OCI-LY3 (cell line): ENCODE results near the gene CCIN.

Experiments
- H2AFZ ChIP-seq: fragments of 200-600, 300-600 bp; shearing (Covaris generic); 2 replicates; pipeline ENCODE4 v1.6.0; 2014; ENCODE audit warnings: antibody characterized with exemption, low read depth, low read length
- H3K27ac ChIP-seq: fragments of 200-600, 300-600 bp; sonication (generic); 2 replicates; pipeline ENCODE4 v1.5.1; 2014; ENCODE audit warnings: mild to moderate bottlenecking, low read length, moderate library complexity, mixed read lengths
- H3K27me3 ChIP-seq: fragments of 200-600, 300-600 bp; sonication (generic); 2 replicates; pipeline ENCODE4 v1.6.1; 2014; ENCODE audit warnings: low read depth, low read length, mixed read lengths
- H3K36me3 ChIP-seq: fragments of 200-600, 300-600 bp; sonication (generic); replicated peaks from 2 replicates; pipeline ENCODE3; 2014; ENCODE audit warnings: low read depth, low read length, mixed read lengths
- H3K4me1 ChIP-seq: fragments of 300-600, 200-600 bp; sonication (generic); 2 replicates; pipeline ENCODE4 v1.6.1; 2014; ENCODE audit warnings: low read length, mixed read lengths
- H3K4me2 ChIP-seq: fragments of 200-600, 300-600 bp; sonication (generic); 2 replicates; pipeline ENCODE4 v1.6.1; 2014; ENCODE audit warnings: low read length, mixed read lengths
- H3K4me3 ChIP-seq: fragments of 300-600, 200-600 bp; sonication (generic); 2 replicates; pipeline ENCODE4 v1.5.1; 2014; ENCODE audit warnings: antibody characterized with exemption, mild to moderate bottlenecking, low read length, moderate library complexity
- H3K79me2 ChIP-seq: fragments of 300-600, 200-600 bp; shearing (Covaris generic); 2 replicates; pipeline ENCODE4 v1.6.1; 2014; ENCODE audit warnings: mild to moderate bottlenecking, low read length, mixed read lengths
- H3K9ac ChIP-seq: fragments of 300-600, 200-600 bp; shearing (Covaris generic); 2 replicates; pipeline ENCODE4 v1.6.0; 2014; ENCODE audit warnings: mild to moderate bottlenecking, low read length, moderate library complexity
- H3K9me3 ChIP-seq: fragments of 200-600, 300-600 bp; shearing (Covaris generic); 2 replicates; pipeline ENCODE4 v1.6.1; 2014; ENCODE audit warnings: low read length, mixed read lengths; ENCODE audit not compliant: insufficient read depth
- H4K20me1 ChIP-seq: fragments of 200-600, 300-600 bp; sonication (generic); 2 replicates; pipeline ENCODE4 v1.6.1; 2016; ENCODE audit warnings: low read length, mixed read lengths; ENCODE audit not compliant: insufficient read depth
- CTCF ChIP-seq: fragments of 200-600, 300-600 bp; sonication (generic); IDR thresholded peaks from 2 replicates; pipeline ENCODE4 v1.5.1; 2014; ENCODE audit warnings: antibody characterized with exemption, low read length, low read depth
- EZH2phosphoT487 ChIP-seq: fragments of 200-600 bp; shearing (Covaris generic); IDR thresholded peaks from 2 replicates; pipeline ENCODE4 v1.6.1; 2018; ENCODE audit warnings: antibody characterized with exemption, mixed run types, low read depth

CCIN gene

GRCh38 chr9:36169708-36170107 is 520 bp downstream of the CCIN start:
- Histone ChIP-seq H3K79me2 (no peaks in the 10 kb centered on the region), H3K36me3 (no peaks in the 10 kb centered on the region), H3K9ac (no peak overlapping the region), H3K4me3 (no peak overlapping the region), H3K27me3 (peaks cover 7% of the 10 kb centered on the region), H3K4me2 (no peak overlapping the region), H2AFZ (no peak overlapping the region), H3K4me1 (no peaks in the 10 kb centered on the region), H3K9me3 (no peaks in the 10 kb centered on the region), H4K20me1 (no peaks in the 10 kb centered on the region), H3K27ac (no peak overlapping the region)
- TF ChIP-seq CTCF, result no peak

- Histone ChIP-seq H3K4me1 (no peaks in the 10 kb centered on the region), H3K4me2 (no peak overlapping the region), H3K9me3 (no peaks in the 10 kb centered on the region), H4K20me1 (no peaks in the 10 kb centered on the region), H3K36me3 (no peaks in the 10 kb centered on the region), H3K27ac (no peak overlapping the region), H3K79me2 (no peaks in the 10 kb centered on the region), H3K4me3 (no peak overlapping the region), H3K9ac (no peak overlapping the region), H3K27me3 (no peaks in the 10 kb centered on the region; the same call in 1 of the 2 replicates), H2AFZ (no peak overlapping the region)
- TF ChIP-seq CTCF (no peak), EZH2phosphoT487 (no peak)
Measured at GRCh38 chr9:36170531-36170930, 1.3 kb downstream of the CCIN start.

- H3K9me3 ChIP-seq, result no peaks in the 10 kb centered on the region
- H3K27ac ChIP-seq, result no peak overlapping the region
- no peak overlapping the region for H3K4me3 ChIP-seq
- no peak overlapping the region for H3K9ac ChIP-seq
- H3K36me3 ChIP-seq, result no peaks in the 10 kb centered on the region
- no peaks in the 10 kb centered on the region for H3K79me2 ChIP-seq
- no peak for TF ChIP-seq EZH2phosphoT487
- no peak for TF ChIP-seq CTCF
- no peak overlapping the region for H2AFZ ChIP-seq
- no peak overlapping the region for H3K4me2 ChIP-seq
- H4K20me1 ChIP-seq, result no peaks in the 10 kb centered on the region
- no peaks in the 10 kb centered on the region for H3K4me1 ChIP-seq
- no peaks in the 10 kb centered on the region for H3K27me3 ChIP-seq
Measured at GRCh38 chr9:36173861-36174260, 4.7 kb downstream of the CCIN start.

GRCh38 chr9:36174271-36174670 is 5.1 kb downstream of the CCIN start:
- no peaks in the 10 kb centered on the region for H3K36me3 ChIP-seq
- TF ChIP-seq EZH2phosphoT487 (no peak), CTCF (no peak)
- no peak overlapping the region for H3K9ac ChIP-seq
- H3K4me2 ChIP-seq, result no peak overlapping the region
- H3K4me1 ChIP-seq, result no peaks in the 10 kb centered on the region
- H3K27me3 ChIP-seq, result no peaks in the 10 kb centered on the region
- no peaks in the 10 kb centered on the region for H3K9me3 ChIP-seq
- no peak overlapping the region for H3K4me3 ChIP-seq
- no peak overlapping the region for H3K27ac ChIP-seq
- H4K20me1 ChIP-seq, result no peaks in the 10 kb centered on the region
- no peaks in the 10 kb centered on the region for H3K79me2 ChIP-seq
- no peak overlapping the region for H2AFZ ChIP-seq
